Activated naive CD4-positive, alpha-beta T cell treated with anti-CD3 and anti-CD28 coated beads for 36 hours (primary cell): ENCODE data around the gene OR4E1. TPM values are rescaled to one million over a fixed set of nuclear protein-coding genes. Genes with fewer than 3 reads are reported as not detected.
"Not testable (repeated sequence)": the region's sequence is repeated elsewhere in the genome, so short reads cannot be mapped to it uniquely, and the experiment has no call there.

Experiments used
- CTCF ChIA-PET: fragments of 350-600 bp; sonication (Branson Sonifier 250); formaldehyde crosslinking; loops from one replicate; lab custom pipeline; 2021; ENCODE audit warnings: antibody characterized with exemption; lab: Charles Lee
- DNase-seq: peaks from one replicate; pipeline ENCODE4 v3.0.0-alpha.2; 2020
- H3K27ac Mint-ChIP-seq: one replicate; pipeline ENCODE4 v1.8.0; 2021; ENCODE audit warnings: mild to moderate bottlenecking, mixed read lengths
- H3K27me3 Mint-ChIP-seq: one replicate; pipeline ENCODE4 v1.8.0; 2021; ENCODE audit warnings: low read depth, mixed read lengths
- H3K36me3 Mint-ChIP-seq: one replicate; pipeline ENCODE4 v1.8.0; 2021; ENCODE audit warnings: low read depth, mixed read lengths
- H3K4me1 Mint-ChIP-seq: one replicate; pipeline ENCODE4 v1.8.0; 2021; ENCODE audit warnings: low read depth, mixed read lengths
- H3K4me3 Mint-ChIP-seq: one replicate; pipeline ENCODE4 v1.8.0; 2021; ENCODE audit warnings: mild to moderate bottlenecking, moderate library complexity, mixed read lengths
- H3K9me3 Mint-ChIP-seq: one replicate; pipeline ENCODE4 v1.8.0; 2021; ENCODE audit warnings: mixed read lengths
- intact Hi-C: fragments of 100-400 bp; cut with micrococcal nuclease; formaldehyde crosslinking; loops from one replicate; pipeline ENCODE4 v1.15.1; 2023
- total RNA-seq, 2 experiments: library from RNA; stranded (reverse); gene quantifications; one replicate each; pipeline ENCODE4 v1.2.3, GENCODE V29; 2021

OR4E1 gene, protein sequence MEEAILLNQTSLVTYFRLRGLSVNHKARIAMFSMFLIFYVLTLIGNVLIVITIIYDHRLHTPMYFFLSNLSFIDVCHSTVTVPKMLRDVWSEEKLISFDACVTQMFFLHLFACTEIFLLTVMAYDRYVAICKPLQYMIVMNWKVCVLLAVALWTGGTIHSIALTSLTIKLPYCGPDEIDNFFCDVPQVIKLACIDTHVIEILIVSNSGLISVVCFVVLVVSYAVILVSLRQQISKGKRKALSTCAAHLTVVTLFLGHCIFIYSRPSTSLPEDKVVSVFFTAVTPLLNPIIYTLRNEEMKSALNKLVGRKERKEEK
- total RNA-seq = under 1 TPM; 0.10 to 0.14 TPM

DNA sequence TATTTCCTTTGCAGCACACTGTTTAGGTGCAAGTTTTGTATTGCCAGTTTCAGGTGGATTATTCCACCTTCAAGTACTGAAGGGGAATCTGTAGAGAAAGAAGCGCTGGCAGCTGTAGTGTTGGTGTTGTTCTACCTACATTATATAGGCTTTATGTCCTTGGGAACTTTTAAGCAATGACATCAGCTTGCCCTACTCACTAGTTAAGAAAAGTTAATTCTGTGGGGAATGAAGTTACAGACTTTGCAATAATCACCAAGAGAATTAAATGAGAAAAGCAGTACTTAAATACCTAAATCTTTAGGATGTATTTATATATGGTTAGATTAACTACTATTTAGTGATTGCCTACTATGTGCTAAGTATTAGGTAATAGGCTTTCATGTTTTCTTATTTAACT is at the start of gene OR4E1:
Gene OR4E1, minus strand, starts transcription at position 101 of the 400 bp plus-strand sequence. CDS start 2,883 bp downstream, outside the sequence.
- H3K9me3 Mint-ChIP-seq = peaks cover 7% of the 10 kb centered on the region
- CTCF ChIA-PET = interaction anchor here (0.7 kb wide), 1 partner anchor 157 kb away, joined by 3 read pairs; no protein-coding TSS in a partner anchor
- peaks cover 11% of the 10 kb centered on the region for H3K27me3 Mint-ChIP-seq
- no peak for DNase-seq
- intact Hi-C loops = no loop called here
- H3K36me3 Mint-ChIP-seq = no peaks in the 10 kb centered on the region
- H3K27ac Mint-ChIP-seq = no peak within 1 kb of the TSS
- H3K4me3 Mint-ChIP-seq = no peak within 1 kb of the TSS
- no peaks in the 10 kb centered on the region for H3K4me1 Mint-ChIP-seq

DNA sequence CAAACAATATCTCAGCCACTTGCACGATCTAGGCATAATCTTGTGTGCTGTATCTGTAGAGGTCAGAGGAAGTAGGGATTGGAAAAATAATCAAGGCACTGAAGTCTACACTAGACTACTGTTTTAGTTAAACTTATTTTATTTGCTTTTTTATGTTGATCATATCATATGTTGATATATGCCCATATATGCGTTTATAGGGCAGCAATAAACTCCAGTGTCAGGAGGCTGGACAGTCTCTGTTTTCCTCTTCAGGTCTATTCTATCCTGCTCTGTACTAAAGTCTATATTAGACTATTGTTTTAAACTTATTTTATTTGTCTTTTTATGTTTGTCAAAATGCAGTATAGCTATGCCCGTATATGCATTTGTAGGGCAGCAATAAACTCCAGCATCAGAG is 47.9 kb upstream of the OR4E1 start:
- DNase-seq = no peak
- Mint-ChIP-seq H3K27me3 (peaks cover 17% of the 10 kb centered on the region), H3K27ac (no peak overlapping the region), H3K4me3 (no peak overlapping the region), H3K36me3 (no peaks in the 10 kb centered on the region), H3K9me3 (no peaks in the 10 kb centered on the region), H3K4me1 (no peaks in the 10 kb centered on the region)
- intact Hi-C loops = no loop called here
- CTCF ChIA-PET = interaction anchor here (3.7 to 4.6 kb wide), 2 partner anchors 10 to 13 kb away, joined by 27 to 40 read pairs; no protein-coding TSS in a partner anchor

DNA sequence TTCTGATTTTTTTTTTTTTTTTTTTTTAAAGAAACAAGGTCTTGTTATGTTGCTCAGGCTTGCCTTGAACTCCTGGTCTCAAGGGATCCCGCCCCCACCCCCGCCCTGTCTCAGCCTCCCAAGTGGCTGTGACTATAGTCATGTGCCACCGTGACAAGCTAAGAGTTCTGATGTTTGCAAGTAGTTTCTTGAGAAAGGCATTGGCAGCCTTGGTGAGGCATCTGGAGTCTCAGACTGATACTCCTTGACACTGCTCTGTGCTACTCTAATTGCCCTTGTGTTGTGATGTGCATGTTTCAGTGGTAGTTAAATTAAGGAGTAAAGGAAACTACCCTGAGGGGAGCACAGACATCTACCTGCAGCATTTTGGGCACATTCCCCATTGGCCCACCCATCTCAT is 46.2 kb upstream of the OR4E1 start:
- Mint-ChIP-seq H3K27me3 (peaks cover 17% of the 10 kb centered on the region), H3K4me3 (no peak overlapping the region), H3K9me3 (no peaks in the 10 kb centered on the region), H3K36me3 (no peaks in the 10 kb centered on the region), H3K4me1 (no peaks in the 10 kb centered on the region), H3K27ac (no peak overlapping the region)
- CTCF ChIA-PET = interaction anchor here (1.0 to 4.6 kb wide), 2 partner anchors 8 to 12 kb away, joined by 3 to 40 read pairs; no protein-coding TSS in a partner anchor
- DNase-seq = no peak
- intact Hi-C loops = no loop called here

DNA sequence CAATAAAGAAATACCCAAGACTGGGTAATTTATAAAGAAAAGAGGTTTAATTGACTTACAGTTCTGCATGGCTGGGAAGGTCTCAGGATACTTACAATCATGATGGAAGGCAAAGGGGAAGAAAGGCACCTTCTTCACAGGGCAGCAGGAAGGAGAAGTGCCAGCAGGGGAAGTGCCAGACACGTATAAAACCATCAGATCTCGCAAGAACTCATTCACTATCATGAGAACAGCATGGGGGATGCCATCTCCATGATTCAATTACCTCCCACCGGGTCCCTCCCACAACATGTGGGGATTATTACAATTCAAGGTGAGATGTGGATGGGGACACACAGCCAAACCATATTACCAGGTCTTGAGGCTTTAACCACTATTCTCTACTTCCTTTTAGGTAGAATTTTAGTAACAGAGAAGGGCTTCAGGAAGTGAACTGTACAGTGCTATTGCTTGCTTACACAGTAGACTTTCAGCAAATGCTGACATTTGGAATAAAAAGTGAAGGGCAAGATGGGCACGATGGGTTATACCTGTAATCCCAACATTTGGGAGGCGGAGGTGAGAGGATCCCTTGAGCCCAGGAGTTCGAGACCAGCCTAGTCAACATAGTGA is 40.8 kb upstream of the OR4E1 start:
- DNase-seq = no peak
- H3K9me3 Mint-ChIP-seq = no peaks in the 10 kb centered on the region
- H3K36me3 Mint-ChIP-seq = no peaks in the 10 kb centered on the region
- H3K27me3 Mint-ChIP-seq = peaks cover 7% of the 10 kb centered on the region
- peak overlapping the region; percentile 26 for H3K27ac Mint-ChIP-seq
- peak overlapping the region; percentile 55 for H3K4me3 Mint-ChIP-seq
- peaks cover 5% of the 10 kb centered on the region for H3K4me1 Mint-ChIP-seq
- intact Hi-C loops = no loop called here
- CTCF ChIA-PET = interaction anchor here (0.6 to 0.9 kb wide), 2 partner anchors 35 to 74 kb away, joined by 3 to 5 read pairs; no protein-coding TSS in a partner anchor

DNA sequence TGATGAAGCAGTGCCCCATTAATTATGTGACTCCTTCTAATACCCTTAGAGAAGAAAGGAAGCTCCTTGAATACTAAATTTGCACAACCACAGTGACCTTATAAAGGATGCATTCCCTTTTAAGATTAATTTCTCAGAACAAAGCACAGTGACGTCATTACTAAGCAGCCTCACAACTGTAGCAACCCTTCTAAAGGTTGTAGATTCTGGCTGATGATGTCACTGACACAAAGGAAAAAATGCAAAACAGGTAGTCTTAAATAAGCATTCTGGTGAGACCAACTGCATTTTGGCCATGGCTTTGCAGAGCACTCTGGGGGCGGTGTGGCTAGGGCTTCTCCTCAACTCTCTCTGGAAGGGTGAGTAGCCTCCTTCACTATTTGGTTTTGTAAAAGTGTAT is 38.4 kb upstream of the OR4E1 start:
- peaks cover 5% of the 10 kb centered on the region for H3K4me1 Mint-ChIP-seq
- peaks cover 4% of the 10 kb centered on the region for H3K27me3 Mint-ChIP-seq
- no peaks in the 10 kb centered on the region for H3K36me3 Mint-ChIP-seq
- intact Hi-C loops = no loop called here
- H3K27ac Mint-ChIP-seq = peak overlapping the region; percentile 68
- no peak for DNase-seq
- peak overlapping the region; percentile 67 for H3K4me3 Mint-ChIP-seq
- H3K9me3 Mint-ChIP-seq = peaks cover 1% of the 10 kb centered on the region
- CTCF ChIA-PET = interaction anchor here (0.6 to 4.5 kb wide), 17 partner anchors 10 to 858 kb away, joined by 3 to 40 read pairs (median 4); partner anchors contain the start of gene OR4E2

DNA sequence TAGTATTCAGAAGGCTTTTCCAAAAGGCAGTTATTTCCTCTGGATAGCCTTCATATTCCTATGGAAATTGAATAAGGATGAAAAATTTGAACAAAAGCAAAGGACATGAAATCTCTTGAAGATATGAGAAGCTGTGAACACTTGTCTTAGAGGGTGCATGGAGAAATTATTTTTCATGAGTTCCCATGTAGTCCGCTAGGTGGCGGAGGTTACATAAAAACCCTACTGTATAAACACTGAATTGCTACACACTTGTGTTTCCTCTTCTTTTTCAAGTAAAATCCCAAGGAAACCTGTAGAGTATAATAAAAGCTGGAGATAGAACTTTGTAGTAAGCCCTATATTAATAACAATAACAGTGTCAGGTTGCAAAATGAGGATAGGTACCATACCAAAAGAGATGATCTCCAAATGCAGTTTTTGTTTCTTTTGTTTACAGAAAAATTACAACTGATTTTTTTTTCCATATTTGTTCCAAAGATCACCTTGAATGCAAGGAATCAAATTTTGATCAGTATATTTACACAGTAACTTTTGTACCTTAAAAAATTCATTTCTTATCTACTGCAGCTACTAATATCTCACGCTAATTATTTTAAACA is 37.8 kb upstream of the OR4E1 start:
- intact Hi-C loops = loop anchor here (2.0 kb wide), 1 partner anchor 845 kb away; no protein-coding TSS in a partner anchor
- H3K27ac Mint-ChIP-seq = peak overlapping the region; percentile 68
- H3K27me3 Mint-ChIP-seq = peaks cover 2% of the 10 kb centered on the region
- H3K9me3 Mint-ChIP-seq = peaks cover 1% of the 10 kb centered on the region
- no peaks in the 10 kb centered on the region for H3K36me3 Mint-ChIP-seq
- peak overlapping the region; percentile 67 for H3K4me3 Mint-ChIP-seq
- peak; percentile 57 for DNase-seq
- CTCF ChIA-PET = interaction anchor here (0.6 to 4.5 kb wide), 22 partner anchors 10 to 859 kb away, joined by 3 to 40 read pairs (median 4); partner anchors contain the start of gene OR4E2
- H3K4me1 Mint-ChIP-seq = peaks cover 5% of the 10 kb centered on the region

DNA sequence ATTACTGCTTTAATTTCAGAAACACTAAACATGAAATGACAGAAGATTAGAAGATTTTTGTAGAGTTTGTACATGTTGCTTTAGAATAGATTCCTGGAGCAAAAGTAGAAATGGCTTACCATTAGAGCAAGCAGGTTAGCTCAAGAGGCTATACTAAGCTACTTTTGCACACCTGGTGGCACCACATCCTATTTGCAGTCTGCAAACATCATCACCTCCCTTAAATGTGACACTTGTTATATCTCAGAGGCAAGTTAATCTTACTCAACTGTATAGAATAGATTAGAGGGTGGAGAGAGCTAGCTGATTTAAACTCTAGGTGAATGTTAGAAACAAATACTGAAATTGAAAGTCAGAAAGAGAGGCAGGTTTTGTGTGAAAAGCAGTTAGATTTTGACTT is 30.7 kb upstream of the OR4E1 start:
- peak overlapping the region; percentile 37 for H3K27ac Mint-ChIP-seq
- no peak overlapping the region for H3K4me3 Mint-ChIP-seq
- intact Hi-C loops = loop anchor here (1.0 kb wide), 1 partner anchor 63 kb away; no protein-coding TSS in a partner anchor
- H3K4me1 Mint-ChIP-seq = peaks cover 25% of the 10 kb centered on the region
- CTCF ChIA-PET = interaction anchor here (0.6 to 1.3 kb wide), 4 partner anchors 8 to 63 kb away, joined by 3 to 9 read pairs (median 4); no protein-coding TSS in a partner anchor
- peak; percentile 20 for DNase-seq
- H3K36me3 Mint-ChIP-seq = no peaks in the 10 kb centered on the region
- H3K9me3 Mint-ChIP-seq = peaks cover 1% of the 10 kb centered on the region
- H3K27me3 Mint-ChIP-seq = peaks cover 4% of the 10 kb centered on the region

DNA sequence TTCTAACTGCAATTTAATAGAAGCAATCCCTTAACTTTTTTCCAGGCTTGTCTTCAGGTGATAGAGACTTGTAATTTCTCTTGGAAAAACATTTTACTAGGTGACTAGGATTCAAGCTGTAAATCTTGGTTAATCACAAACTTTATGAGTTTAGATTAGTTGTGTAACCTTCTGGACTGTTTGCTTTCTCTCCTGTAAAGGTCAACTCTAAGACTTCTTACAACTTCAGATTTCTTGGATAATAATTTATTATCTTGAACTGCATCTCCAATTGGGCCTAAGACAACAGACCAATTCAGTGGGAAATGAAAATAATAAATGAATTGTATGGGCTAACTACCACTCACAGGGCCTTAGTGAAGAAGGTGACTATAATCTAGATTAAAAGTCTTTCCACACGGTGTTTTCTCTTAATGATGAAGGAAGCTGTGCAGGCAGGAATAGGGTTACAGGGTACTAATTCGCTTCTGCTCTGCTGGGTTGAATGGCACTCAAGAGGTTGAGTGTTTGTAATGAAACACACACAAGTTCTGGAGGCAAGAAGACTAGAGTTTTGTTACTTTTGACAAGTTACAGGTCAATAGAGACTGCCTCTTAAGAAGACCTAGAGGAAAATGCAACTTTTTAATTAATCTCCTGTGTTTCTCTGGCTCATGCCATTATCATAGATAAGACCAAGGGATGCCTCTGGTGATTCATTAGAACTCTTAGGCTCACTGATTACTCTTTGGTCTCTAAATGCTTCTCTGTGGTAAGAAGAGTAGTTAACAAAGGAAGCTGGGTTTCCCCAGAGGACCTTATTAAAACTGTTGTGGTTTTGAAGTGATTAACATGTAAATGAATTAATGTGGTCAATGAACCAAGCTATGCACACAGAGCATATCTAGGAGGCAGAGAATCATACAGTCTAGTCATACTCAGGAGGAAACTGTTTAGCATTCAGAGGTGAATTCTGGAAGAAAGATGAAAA is 30.0 kb upstream of the OR4E1 start:
- Mint-ChIP-seq H3K4me1 (peaks cover 25% of the 10 kb centered on the region), H3K36me3 (no peaks in the 10 kb centered on the region), H3K4me3 (no peak overlapping the region), H3K27ac (peak overlapping the region; percentile 37), H3K9me3 (no peaks in the 10 kb centered on the region), H3K27me3 (peaks cover 4% of the 10 kb centered on the region)
- intact Hi-C loops = loop anchor here (1.0 kb wide), 1 partner anchor 62 kb away; no protein-coding TSS in a partner anchor
- no peak for DNase-seq
- CTCF ChIA-PET = interaction anchor here (0.9 to 1.3 kb wide), 3 partner anchors 9 to 63 kb away, joined by 3 to 9 read pairs (median 4); no protein-coding TSS in a partner anchor

DNA sequence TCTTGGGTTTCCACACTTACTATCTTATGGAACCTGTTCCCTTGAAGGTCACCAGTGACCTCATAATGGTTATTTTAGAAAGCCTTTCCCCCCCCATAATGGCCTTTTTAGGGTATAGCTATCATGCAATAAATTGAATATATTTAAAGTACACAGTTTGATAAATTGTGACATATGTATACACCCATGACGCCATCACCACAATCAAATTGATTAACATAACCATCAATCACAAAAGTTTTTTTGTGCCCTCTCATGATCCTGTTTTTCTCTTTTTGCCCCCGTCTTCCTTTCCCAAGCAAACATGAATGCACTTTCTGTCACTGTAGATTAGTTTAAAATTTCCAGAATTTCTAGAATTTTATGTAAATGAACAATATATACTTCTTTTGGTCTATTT is 28.7 kb upstream of the OR4E1 start:
- CTCF ChIA-PET = interaction anchor here (2.2 kb wide), 1 partner anchor 9 kb away, joined by 12 read pairs; no protein-coding TSS in a partner anchor
- DNase-seq = no peak

DNA sequence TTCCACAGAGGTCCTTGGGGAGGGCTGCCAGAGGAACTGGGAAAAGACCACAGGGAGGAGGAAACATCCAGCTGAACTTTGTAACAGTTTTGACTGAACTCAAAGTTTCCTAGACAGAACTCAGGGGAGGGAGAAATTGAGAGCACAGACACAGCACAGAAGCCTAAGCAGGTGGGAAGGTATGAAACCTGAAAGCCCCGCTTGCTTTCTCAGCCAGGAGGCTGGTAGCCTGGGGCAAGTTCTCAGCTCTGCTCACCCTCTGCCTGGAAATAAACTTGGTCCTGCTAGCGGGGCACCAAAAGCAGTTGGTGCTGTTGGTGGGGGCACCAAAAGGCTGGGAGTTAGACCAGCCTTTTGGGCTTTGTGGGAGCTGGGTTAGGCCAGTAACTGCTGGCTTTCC is 25.9 kb upstream of the OR4E1 start:
- no peak overlapping the region for H3K4me3 Mint-ChIP-seq
- no peak overlapping the region for H3K27ac Mint-ChIP-seq
- no peaks in the 10 kb centered on the region for H3K36me3 Mint-ChIP-seq
- peaks cover 1% of the 10 kb centered on the region for H3K9me3 Mint-ChIP-seq
- intact Hi-C loops = no loop called here
- peaks cover 4% of the 10 kb centered on the region for H3K27me3 Mint-ChIP-seq
- H3K4me1 Mint-ChIP-seq = peaks cover 14% of the 10 kb centered on the region
- CTCF ChIA-PET = interaction anchor here (0.9 to 1.4 kb wide), 4 partner anchors 12 to 152 kb away, joined by 3 read pairs; no protein-coding TSS in a partner anchor
- no peak for DNase-seq

More for the DNA sequence above, 28.7 kb upstream of the OR4E1 start:
- Mint-ChIP-seq H3K4me3 (no peak overlapping the region), H3K36me3 (no peaks in the 10 kb centered on the region), H3K27me3 (peaks cover 4% of the 10 kb centered on the region), H3K4me1 (peaks cover 25% of the 10 kb centered on the region), H3K27ac (no peak overlapping the region), H3K9me3 (no peaks in the 10 kb centered on the region)
- intact Hi-C loops = no loop called here

DNA sequence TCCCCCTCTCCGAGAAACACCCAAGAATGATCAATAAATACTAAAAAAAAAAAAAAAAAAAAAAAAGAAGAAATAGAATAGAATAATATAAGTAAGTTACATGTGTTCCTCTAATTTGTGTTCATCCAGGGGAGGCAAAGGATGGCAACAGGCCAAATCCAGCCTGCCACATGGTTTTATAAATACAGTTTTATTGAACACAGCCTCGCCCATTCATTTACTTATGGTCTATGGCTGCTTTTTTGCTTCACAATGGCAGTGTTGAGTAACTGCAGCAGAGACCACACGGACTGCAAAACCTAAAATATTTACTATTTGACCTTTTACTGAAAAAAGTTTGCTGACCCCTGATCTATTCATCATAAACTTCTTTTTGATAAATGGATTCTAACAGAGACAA is 24.9 kb upstream of the OR4E1 start:
- CTCF ChIA-PET = interaction anchor here (1.2 kb wide), 1 partner anchor 13 kb away, joined by 3 read pairs; no protein-coding TSS in a partner anchor
- H3K4me3 Mint-ChIP-seq, H3K36me3 Mint-ChIP-seq, intact Hi-C loops, H3K4me1 Mint-ChIP-seq, DNase-seq, H3K27me3 Mint-ChIP-seq, H3K9me3 Mint-ChIP-seq, H3K27ac Mint-ChIP-seq: not testable (repeated sequence)
